Activated CD4-positive, alpha-beta T cell treated with anti-CD3 and anti-CD28 coated beads, Interleukin-2, amount 10 ng/mL, durations not matched to agents 7 days and 5 days (primary cell): ENCODE data around the gene HMGCL. TPM values are rescaled to one million over a fixed set of nuclear protein-coding genes. Genes with fewer than 3 reads are reported as not detected.
"Not testable (repeated sequence)": the region's sequence is repeated elsewhere in the genome, so short reads cannot be mapped to it uniquely, and the experiment has no call there.

ENCODE experiments used
- CTCF ChIA-PET: fragments of 350-600 bp; sonication (Branson Sonifier 250); formaldehyde crosslinking; loops from one replicate; lab custom pipeline; 2021; ENCODE audit warnings: antibody characterized with exemption; lab: Charles Lee
- POLR2A ChIA-PET: fragments of 350-600 bp; sonication (Branson Sonifier 250); formaldehyde crosslinking; loops from one replicate; lab custom pipeline; 2021; ENCODE audit warnings: antibody characterized with exemption; lab: Charles Lee
- DNase-seq: peaks from one replicate; pipeline ENCODE4 v3.0.0-alpha.2; 2020
- H3K27ac Mint-ChIP-seq: one replicate; pipeline ENCODE4 v1.8.0; 2021; ENCODE audit warnings: mild to moderate bottlenecking, moderate library complexity, mixed read lengths
- H3K27me3 Mint-ChIP-seq: one replicate; pipeline ENCODE4 v1.8.0; 2021; ENCODE audit warnings: mixed read lengths
- H3K36me3 Mint-ChIP-seq: one replicate; pipeline ENCODE4 v1.8.0; 2021; ENCODE audit warnings: low read depth, mixed read lengths
- H3K4me1 Mint-ChIP-seq: one replicate; pipeline ENCODE4 v1.8.0; 2021; ENCODE audit warnings: mixed read lengths
- H3K4me3 Mint-ChIP-seq: one replicate; pipeline ENCODE4 v1.8.0; 2021; ENCODE audit warnings: mild to moderate bottlenecking, moderate library complexity, mixed read lengths
- H3K9me3 Mint-ChIP-seq: one replicate; pipeline ENCODE4 v1.8.0; 2021; ENCODE audit warnings: mixed read lengths
- total RNA-seq, 2 experiments: library from RNA; stranded (reverse); gene quantifications; one replicate each; pipeline ENCODE4 v1.2.3, GENCODE V29; 2021

Gene HMGCL
- total RNA-seq, 2 experiments from 2014 or later = 22.1 to 25.2 TPM

GRCh38 chr1:23848673-23849616, 23.7 kb upstream of the HMGCL start:
- Mint-ChIP-seq H3K4me1 (no peaks in the 10 kb centered on the region), H3K9me3 (peaks cover 13% of the 10 kb centered on the region), H3K36me3 (peaks cover 26% of the 10 kb centered on the region), H3K27me3 (no peaks in the 10 kb centered on the region), H3K4me3 (no peak overlapping the region), H3K27ac (no peak overlapping the region)
- DNase-seq = no peak
- ChIA-PET CTCF (interaction anchor here (0.6 to 0.7 kb wide), 2 partner anchors 194 to 297 kb away, joined by 4 read pairs; no protein-coding TSS in a partner anchor), POLR2A (no interaction called here)

DNA sequence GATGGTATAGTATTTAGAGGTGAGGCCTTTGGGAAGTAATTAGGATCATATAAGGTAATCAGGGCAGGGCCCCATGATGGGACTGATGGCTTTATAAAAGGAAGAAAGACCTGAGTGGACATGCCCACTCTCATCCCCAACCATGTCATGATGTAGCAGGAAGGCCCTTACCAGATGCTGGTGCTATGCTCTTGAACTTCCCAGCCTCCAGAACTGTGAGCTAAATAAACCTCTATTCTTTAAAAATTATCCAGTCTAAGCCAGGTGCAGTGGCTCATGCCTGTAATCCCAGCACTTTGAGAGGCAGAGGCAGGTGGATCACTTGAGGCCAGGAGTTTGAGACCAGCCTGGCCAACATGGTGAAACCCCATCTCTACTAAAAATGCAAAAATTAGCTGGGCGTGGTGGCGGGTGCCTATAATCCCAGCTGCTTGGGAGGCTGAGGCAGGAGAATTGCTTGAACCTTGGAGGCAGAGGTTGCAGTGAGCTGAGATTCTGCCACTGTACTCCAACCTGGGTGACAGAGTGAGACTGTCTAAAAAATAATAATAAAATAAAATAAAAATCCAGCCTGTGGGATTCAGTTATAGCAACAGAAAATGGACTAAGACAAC, 22.4 kb upstream of the HMGCL start:
- H3K4me3 Mint-ChIP-seq, DNase-seq, H3K4me1 Mint-ChIP-seq, H3K27me3 Mint-ChIP-seq, H3K27ac Mint-ChIP-seq, CTCF ChIA-PET, POLR2A ChIA-PET: not testable (repeated sequence)
- Mint-ChIP-seq H3K36me3 (peaks cover 24% of the 10 kb centered on the region), H3K9me3 (peaks cover 13% of the 10 kb centered on the region)

DNA sequence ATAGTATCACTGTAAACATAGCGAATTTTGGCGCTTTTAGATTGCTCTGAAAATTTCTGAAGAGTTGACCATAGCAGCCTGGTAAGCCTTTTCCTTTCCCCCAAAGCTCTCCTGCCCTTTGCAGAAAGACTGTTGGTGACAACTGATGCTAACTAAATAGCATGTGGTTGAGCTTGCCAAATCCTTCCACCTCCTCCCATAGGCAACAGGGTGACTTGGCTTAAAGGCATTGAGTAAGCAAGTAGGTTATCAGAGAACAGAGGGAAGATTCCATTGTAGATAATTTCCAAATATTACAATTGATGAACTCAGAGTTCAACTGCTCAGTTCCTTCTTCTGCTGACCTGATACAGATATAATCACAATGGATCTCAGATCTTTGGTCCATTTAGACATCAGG, 19.9 kb upstream of the HMGCL start:
- CTCF ChIA-PET = interaction anchor here (0.6 to 1.3 kb wide), 2 partner anchors 16 to 152 kb away, joined by 3 to 5 read pairs; no protein-coding TSS in a partner anchor
- H3K27ac Mint-ChIP-seq = no peak overlapping the region
- peaks cover 13% of the 10 kb centered on the region for H3K9me3 Mint-ChIP-seq
- no peak overlapping the region for H3K4me3 Mint-ChIP-seq
- H3K4me1 Mint-ChIP-seq = no peaks in the 10 kb centered on the region
- DNase-seq = no peak
- POLR2A ChIA-PET = no interaction called here
- H3K27me3 Mint-ChIP-seq = peaks cover 3% of the 10 kb centered on the region
- H3K36me3 Mint-ChIP-seq = peaks cover 24% of the 10 kb centered on the region

- no peak overlapping the region for H3K4me3 Mint-ChIP-seq
- H3K4me1 Mint-ChIP-seq = peaks cover under 1% of the 10 kb centered on the region
- peaks cover 3% of the 10 kb centered on the region for H3K27me3 Mint-ChIP-seq
- H3K27ac Mint-ChIP-seq = no peak overlapping the region
- H3K36me3 Mint-ChIP-seq = peaks cover 24% of the 10 kb centered on the region
- CTCF ChIA-PET = interaction anchor here (1.3 kb wide), 1 partner anchor 15 kb away, joined by 5 read pairs; no protein-coding TSS in a partner anchor
- POLR2A ChIA-PET = no interaction called here
- DNase-seq = no peak
- H3K9me3 Mint-ChIP-seq = peaks cover 13% of the 10 kb centered on the region
Observed at GRCh38 chr1:23843644-23844043, 18.4 kb upstream of the HMGCL start.

GRCh38 chr1:23838401-23838866, 13.2 kb upstream of the HMGCL start:
- Mint-ChIP-seq H3K4me1 (peaks cover 11% of the 10 kb centered on the region), H3K4me3 (peak overlapping the region; percentile 62), H3K27ac (peak overlapping the region; percentile 27), H3K9me3 (no peaks in the 10 kb centered on the region), H3K27me3 (peaks cover 8% of the 10 kb centered on the region), H3K36me3 (no peaks in the 10 kb centered on the region)
- peak; percentile 75 for DNase-seq
- POLR2A ChIA-PET = no interaction called here
- CTCF ChIA-PET = no interaction called here

DNA sequence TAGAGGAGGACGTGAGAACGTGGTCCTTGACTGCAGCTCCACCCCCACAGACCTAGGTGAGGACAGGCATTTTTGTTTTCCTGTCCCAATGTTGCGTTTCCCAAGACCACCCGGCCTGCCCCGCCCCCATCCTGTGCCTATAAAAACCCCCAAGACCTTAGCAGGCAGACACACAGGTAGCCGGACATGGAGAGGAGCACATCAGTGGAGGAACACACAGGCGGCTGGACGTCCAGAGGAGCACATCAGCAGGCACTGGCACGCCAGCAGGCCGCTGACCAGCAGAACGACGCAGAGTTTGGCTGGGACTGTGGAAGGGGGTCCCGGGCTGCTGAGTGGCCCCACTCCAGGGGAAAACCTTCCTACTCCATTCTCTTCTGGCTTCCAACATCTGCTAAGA, 12.7 kb upstream of the HMGCL start:
- H3K4me3 Mint-ChIP-seq = peak overlapping the region; percentile 62
- ChIA-PET CTCF (no interaction called here), POLR2A (no interaction called here)
- no peaks in the 10 kb centered on the region for H3K36me3 Mint-ChIP-seq
- H3K9me3 Mint-ChIP-seq = no peaks in the 10 kb centered on the region
- peaks cover 8% of the 10 kb centered on the region for H3K27me3 Mint-ChIP-seq
- peaks cover 11% of the 10 kb centered on the region for H3K4me1 Mint-ChIP-seq
- no peak overlapping the region for H3K27ac Mint-ChIP-seq
- DNase-seq = no peak

DNA sequence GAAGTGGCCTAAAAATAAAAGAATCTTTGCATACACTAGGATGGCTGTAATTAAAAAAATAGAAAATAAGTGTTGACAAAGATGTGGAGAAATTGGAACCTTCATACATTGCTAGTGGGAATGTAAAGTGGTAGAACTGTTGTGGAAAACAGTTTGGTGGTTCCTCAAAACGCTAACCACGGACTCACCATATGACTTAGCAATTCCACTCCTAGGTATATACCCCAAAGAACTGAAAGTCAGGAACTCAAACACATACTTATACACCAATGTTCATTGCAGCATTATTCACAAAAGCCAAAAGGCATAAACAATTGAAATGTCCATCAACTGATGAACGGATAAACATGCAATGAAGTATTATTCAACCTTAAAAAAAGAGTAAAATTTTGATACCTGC, 10.8 kb upstream of the HMGCL start:
- Mint-ChIP-seq H3K4me3 (no peak overlapping the region), H3K9me3 (no peaks in the 10 kb centered on the region), H3K36me3 (no peaks in the 10 kb centered on the region), H3K27ac (no peak overlapping the region), H3K4me1 (peaks cover 11% of the 10 kb centered on the region), H3K27me3 (peaks cover 6% of the 10 kb centered on the region)
- ChIA-PET POLR2A (no interaction called here), CTCF (no interaction called here)
- no peak for DNase-seq

- H3K9me3 Mint-ChIP-seq, H3K27me3 Mint-ChIP-seq, H3K4me3 Mint-ChIP-seq, DNase-seq, H3K27ac Mint-ChIP-seq, POLR2A ChIA-PET, H3K36me3 Mint-ChIP-seq: not testable (repeated sequence)
- H3K4me1 Mint-ChIP-seq = peaks cover 11% of the 10 kb centered on the region
- CTCF ChIA-PET = interaction anchor here (2.1 kb wide), 1 partner anchor 24 kb away, joined by 7 read pairs; no protein-coding TSS in a partner anchor
Observed at GRCh38 chr1:23834156-23834555, 8.9 kb upstream of the HMGCL start.

DNA sequence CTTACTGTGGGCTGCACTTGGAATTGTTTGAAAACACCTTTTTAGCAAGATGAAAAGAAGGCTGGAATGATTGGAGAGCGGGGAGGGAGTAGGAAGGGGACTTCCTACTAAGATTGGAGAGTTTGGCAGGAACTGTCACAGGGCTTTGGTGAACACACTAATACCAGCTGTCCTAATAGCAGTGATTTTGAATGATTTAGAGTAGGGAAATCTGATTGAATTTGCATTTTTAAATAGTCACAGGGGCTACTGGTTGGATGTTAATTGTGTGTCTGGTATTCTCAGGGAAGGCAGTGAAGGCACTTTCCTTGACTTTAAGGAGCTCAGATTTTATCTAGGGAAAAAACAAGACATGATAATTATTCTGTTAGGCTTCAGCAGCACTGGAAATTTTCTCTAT, 2.5 kb upstream of the HMGCL start:
- H3K36me3 Mint-ChIP-seq = peaks cover 2% of the 10 kb centered on the region
- DNase-seq = no peak
- no peaks in the 10 kb centered on the region for H3K9me3 Mint-ChIP-seq
- no peak overlapping the region for H3K27ac Mint-ChIP-seq
- H3K4me3 Mint-ChIP-seq = no peak overlapping the region
- ChIA-PET CTCF (interaction anchor here (0.6 to 2.0 kb wide), 2 partner anchors 17 to 246 kb away, joined by 6 to 10 read pairs; no protein-coding TSS in a partner anchor), POLR2A (no interaction called here)
- H3K4me1 Mint-ChIP-seq = peaks cover 21% of the 10 kb centered on the region
- H3K27me3 Mint-ChIP-seq = no peaks in the 10 kb centered on the region

- DNase-seq, H3K27ac Mint-ChIP-seq, H3K27me3 Mint-ChIP-seq, POLR2A ChIA-PET, H3K4me3 Mint-ChIP-seq, H3K9me3 Mint-ChIP-seq, H3K36me3 Mint-ChIP-seq: not testable (repeated sequence)
- CTCF ChIA-PET = interaction anchor here (0.6 kb wide), 1 partner anchor 100 kb away, joined by 3 read pairs; no protein-coding TSS in a partner anchor
- H3K4me1 Mint-ChIP-seq = peaks cover 21% of the 10 kb centered on the region
Observed at GRCh38 chr1:23826590-23826989, 1.4 kb upstream of the HMGCL start.

DNA sequence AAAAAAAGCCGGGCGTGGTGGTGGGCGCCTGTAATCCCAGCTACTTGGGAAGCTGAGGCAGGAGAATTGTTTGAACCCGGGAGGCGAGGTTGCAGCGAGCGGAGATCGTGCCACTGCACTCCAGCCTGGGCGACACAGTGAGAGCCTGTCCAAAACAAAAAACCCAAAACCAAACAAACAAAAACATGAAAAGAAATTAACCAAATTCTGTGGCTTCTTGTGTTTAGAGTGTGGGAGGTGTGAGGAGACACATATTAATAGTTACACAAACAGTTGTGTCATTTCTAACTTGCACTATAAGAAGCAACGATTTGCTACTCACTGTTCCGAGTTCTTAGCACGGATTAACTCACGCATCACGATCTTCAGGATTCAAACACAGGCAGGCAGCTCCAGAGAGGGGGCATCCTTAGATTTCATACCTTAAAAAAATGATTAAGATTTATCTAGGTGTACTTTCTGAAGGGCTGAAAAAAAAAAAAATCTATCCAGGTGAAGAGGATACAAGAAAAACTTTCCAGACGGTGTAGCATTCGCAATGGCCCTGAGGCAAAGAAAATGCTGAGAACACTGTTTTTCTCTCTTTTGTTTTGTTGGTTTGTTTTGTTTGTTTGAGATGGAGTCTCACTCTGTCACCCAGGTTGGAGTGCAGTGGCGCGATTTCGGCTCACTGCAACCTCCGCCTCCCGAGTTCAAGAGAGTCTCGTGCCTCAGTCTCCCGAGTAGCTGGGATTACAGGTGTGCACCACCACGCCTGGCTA, 713 bp upstream of the HMGCL start:
- Mint-ChIP-seq H3K9me3 (no peaks in the 10 kb centered on the region), H3K27ac (peak overlapping the region; percentile 94), H3K27me3 (no peaks in the 10 kb centered on the region), H3K4me1 (peaks cover 21% of the 10 kb centered on the region), H3K4me3 (peak overlapping the region; percentile 83), H3K36me3 (peaks cover 2% of the 10 kb centered on the region)
- ChIA-PET CTCF (interaction anchor here (0.6 to 2.0 kb wide), 2 partner anchors 15 to 99 kb away, joined by 3 to 16 read pairs; no protein-coding TSS in a partner anchor), POLR2A (interaction anchor here (0.6 kb wide), 1 partner anchor 583 kb away, joined by 3 read pairs; no protein-coding TSS in a partner anchor)
- no peak for DNase-seq

DNA sequence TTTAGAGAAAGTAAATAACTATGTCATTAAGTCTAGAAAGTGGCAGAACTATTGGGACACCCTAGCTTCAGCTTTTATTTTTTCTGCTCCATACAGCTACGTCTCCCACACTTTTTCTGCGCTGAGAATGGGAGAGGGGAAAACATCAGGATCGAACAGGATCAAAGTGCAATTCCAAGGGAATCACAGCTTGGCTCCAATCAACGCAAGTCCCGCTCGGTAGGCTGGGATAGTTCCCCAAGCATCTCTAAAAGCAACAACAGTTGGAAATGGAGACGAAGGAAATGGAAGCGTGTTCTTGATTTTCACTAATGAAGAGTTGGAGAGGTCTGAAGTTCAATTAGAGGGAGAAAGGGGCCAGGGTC, 536 bp downstream of the HMGCL start:
- CTCF ChIA-PET = interaction anchor here (0.7 to 2.0 kb wide), 4 partner anchors 14 to 130 kb away, joined by 3 to 16 read pairs (median 4); no protein-coding TSS in a partner anchor
- POLR2A ChIA-PET = interaction anchor here (0.6 kb wide), 1 partner anchor 138 kb away, joined by 3 read pairs; no protein-coding TSS in a partner anchor
- peaks cover 21% of the 10 kb centered on the region for H3K4me1 Mint-ChIP-seq
- peak overlapping the region; percentile 83 for H3K4me3 Mint-ChIP-seq
- peak overlapping the region; percentile 94 for H3K27ac Mint-ChIP-seq
- peaks cover 2% of the 10 kb centered on the region for H3K36me3 Mint-ChIP-seq
- DNase-seq = no peak
- H3K27me3 Mint-ChIP-seq = no peaks in the 10 kb centered on the region
- H3K9me3 Mint-ChIP-seq = no peaks in the 10 kb centered on the region
